Fibroblast of the aortic adventitia (primary cell): ENCODE data around the gene SPAG6. TPM values are rescaled to one million over a fixed set of nuclear protein-coding genes. Genes with fewer than 3 reads are reported as not detected.

Experiments used
- DNase-seq: peaks from one replicate; pipeline ENCODE4 v3.0.0-alpha.2; 2010; ENCODE audit warnings: low read depth
- H3K4me3 ChIP-seq: 2 replicates; pipeline ENCODE4 v1.5.1; 2011; ENCODE audit warnings: low read depth, mild to moderate bottlenecking, control low read depth, low read length, moderate library complexity
- total RNA-seq: library from RNA; depleted of rRNA; stranded (reverse); fragments of >200 nt; gene quantifications from 2 replicates; pipeline ENCODE4 v1.2.3, GENCODE V29; 2012; ENCODE audit warnings: low replicate concordance
- TF ChIP-seq, protein P1 (sequence below): IDR thresholded peaks from 2 replicates; pipeline ENCODE4 v1.5.1; 2011; ENCODE audit warnings: mild to moderate bottlenecking, low read length, control low read depth, inconsistent platforms; ENCODE audit not compliant: insufficient read depth

Gene SPAG6
- total RNA-seq, 1 donor = not detected

DNA sequence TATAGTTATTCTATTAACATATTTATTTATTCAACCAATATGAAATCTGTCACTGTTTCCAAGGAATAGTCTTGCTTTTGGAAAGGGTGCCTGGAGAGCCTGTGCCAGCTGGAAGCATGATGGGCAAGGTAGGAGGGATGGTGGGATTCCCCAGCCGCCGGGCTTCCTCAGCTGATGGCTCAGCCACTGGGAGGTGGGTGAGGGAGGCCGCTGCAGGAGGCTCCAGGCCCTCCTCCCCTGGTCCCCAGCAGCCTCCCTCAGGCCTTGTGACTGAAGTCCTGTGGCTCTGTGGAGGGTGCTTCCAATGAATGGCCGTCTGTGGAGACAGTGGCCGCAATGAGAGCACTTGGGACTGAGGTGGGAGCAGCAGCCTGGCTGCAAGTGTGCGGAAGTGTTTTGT is 27.0 kb downstream of the SPAG6 start:
- no peak for DNase-seq
- TF ChIP-seq, protein P1, sequence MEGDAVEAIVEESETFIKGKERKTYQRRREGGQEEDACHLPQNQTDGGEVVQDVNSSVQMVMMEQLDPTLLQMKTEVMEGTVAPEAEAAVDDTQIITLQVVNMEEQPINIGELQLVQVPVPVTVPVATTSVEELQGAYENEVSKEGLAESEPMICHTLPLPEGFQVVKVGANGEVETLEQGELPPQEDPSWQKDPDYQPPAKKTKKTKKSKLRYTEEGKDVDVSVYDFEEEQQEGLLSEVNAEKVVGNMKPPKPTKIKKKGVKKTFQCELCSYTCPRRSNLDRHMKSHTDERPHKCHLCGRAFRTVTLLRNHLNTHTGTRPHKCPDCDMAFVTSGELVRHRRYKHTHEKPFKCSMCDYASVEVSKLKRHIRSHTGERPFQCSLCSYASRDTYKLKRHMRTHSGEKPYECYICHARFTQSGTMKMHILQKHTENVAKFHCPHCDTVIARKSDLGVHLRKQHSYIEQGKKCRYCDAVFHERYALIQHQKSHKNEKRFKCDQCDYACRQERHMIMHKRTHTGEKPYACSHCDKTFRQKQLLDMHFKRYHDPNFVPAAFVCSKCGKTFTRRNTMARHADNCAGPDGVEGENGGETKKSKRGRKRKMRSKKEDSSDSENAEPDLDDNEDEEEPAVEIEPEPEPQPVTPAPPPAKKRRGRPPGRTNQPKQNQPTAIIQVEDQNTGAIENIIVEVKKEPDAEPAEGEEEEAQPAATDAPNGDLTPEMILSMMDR = no peak
- no peak overlapping the region for H3K4me3 ChIP-seq

DNA sequence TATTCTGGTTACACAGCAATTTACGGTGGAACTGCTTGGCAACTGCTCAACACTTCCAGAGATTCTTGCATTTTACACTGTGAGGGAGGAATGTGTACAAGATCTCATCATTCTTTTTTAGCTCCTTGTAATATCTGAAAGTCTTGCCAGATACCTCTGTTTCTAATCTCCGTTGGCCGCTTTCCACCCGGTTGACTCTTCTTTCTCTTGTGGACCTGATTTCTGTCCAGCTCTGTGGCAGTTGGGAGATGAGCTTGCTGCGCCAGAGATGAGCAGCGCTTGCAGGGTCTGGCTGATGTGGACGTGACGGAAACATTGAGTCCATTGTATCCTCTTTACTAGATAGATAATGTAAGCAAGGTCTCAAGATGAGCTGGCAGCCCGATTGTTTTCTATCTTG is 27.6 kb downstream of the SPAG6 start:
- no peak overlapping the region for H3K4me3 ChIP-seq
- DNase-seq = peak; percentile 28
- TF ChIP-seq, protein P1 = no peak

DNA sequence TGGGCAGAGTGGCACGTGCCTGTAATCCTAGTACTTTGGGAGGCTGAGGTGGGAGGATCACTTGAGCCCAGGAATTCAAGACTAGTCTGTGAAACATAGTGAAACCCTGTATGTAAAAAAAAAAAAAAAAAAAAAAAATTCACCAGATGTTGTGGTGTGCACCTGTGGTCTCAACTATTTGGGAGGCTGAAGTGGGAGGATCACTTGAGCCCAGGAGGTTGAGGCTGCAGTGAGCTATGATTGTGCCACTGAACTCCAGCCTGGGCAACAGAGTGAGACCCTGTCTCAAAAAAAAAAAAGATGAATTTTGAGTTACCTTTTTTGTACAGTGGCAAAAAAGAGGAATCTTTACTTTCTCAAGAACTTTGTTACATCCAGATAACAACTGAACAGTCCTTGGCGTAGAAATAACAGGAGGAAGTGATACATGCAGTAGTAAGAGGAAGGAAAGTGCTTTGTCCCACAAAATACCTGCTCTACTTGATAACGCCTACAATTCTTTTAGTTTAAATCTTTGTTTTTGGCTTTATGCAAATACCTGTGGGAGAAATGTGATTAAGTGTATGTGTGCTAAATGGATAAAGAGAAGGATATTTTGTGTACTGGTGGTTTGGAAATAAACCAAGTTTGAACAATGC is 29.3 kb downstream of the SPAG6 start:
- DNase-seq = no peak
- H3K4me3 ChIP-seq = no peak overlapping the region
- TF ChIP-seq, protein P1 = no peak

DNA sequence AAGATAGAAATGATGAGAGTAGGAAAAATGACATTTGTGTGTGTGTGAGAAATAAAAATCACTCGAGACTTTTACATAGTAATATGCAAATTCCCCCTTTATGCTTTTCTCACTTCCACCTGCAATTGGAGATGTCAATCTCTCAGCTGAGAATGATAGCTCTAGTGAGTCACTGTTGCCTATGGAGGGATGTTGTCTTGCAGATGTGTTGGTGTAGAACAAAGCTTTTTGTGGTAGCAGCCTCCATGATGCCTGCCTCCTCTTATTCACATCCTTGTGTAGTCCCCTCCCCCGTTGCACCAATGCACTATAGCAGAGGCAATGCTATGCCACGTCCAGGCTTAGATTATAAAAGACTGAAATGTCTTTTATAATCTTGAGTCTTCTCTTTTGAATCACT is 33.8 kb downstream of the SPAG6 start:
- H3K4me3 ChIP-seq = no peak overlapping the region
- TF ChIP-seq, protein P1 = no peak
- DNase-seq = no peak

DNA sequence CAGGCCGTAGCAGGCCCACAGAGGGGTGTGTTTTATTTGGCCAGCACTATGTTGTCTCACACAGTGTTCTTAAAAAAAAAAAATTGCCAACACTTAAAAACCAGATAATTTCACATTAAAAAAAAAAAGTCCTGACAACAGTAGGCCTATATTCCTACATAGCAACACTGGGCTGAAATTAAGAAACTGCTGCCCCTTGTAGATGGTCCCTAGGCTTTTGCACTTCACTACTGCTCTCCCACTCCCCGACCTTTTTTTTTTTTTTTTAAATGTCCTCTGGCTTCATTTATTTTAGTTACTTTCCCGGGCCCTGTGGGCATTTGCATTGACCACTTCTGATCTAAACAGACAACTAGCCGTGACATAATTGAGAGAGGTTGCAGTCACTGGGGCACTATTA is 36.0 kb downstream of the SPAG6 start:
- no peak overlapping the region for H3K4me3 ChIP-seq
- DNase-seq = no peak
- TF ChIP-seq, protein P1 = no peak

DNA sequence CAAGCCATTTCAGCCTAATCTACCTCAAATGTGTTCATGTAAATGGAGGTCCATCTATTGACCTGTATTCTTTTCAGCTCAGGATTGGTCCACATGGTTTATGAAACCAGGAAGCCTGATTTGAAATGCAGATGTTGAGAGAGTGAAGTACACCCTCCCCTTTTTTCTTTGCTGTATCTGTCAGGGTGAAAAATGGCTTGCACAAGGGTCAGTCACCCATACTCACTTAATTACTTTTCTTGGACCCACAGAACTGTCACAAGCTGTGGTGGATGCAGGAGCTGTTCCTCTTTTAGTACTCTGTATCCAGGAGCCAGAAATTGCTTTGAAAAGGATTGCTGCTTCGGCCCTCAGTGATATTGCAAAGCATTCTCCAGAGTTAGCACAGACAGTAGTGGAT is 41.2 kb downstream of the SPAG6 start:
- H3K4me3 ChIP-seq = no peak overlapping the region
- TF ChIP-seq, protein P1 = no peak
- no peak for DNase-seq

DNA sequence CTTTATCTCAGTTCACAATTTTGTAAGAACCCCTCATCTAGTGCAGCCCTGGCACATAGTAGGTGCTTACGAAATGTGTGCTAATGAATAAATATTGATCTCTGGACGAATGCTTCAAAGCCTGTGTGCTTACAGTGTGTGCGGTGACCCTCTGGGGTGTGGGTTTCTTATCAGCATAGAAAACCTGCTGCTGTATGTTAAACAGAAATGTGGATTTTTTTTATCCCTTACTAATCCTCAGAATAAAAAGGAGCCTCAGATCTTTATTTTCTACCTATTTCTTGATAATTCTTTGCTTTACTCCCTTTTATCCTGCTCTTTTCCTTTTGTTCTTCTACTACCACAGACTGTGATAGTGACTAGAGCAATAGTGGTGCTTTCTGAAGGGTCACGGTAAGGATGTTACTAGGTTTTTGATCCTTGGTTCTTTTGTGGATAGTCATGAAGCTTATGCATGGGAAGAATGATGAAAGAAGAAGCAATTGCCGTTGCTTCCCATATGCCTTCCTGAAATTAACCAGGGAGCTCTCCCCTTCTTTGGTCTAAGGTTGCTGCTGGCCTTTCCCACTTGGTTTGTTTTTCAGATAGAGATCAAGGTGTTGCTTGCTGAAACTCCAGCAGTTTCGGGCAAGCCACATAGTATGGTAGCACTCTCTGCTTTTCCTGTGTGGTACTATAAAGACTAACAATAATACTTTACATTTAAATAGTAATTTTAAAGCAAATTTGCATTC is 44.7 kb downstream of the SPAG6 start:
- TF ChIP-seq, protein P1 = no peak
- H3K4me3 ChIP-seq = no peak overlapping the region
- DNase-seq = peak; percentile 6
